IMR-90 (cell line): ENCODE measurements around the gene TMEM45A. TPM values are rescaled to one million over a fixed set of nuclear protein-coding genes. Genes with fewer than 3 reads are reported as not detected.

Experiments used
- ATAC-seq: fragments of 200-7000 bp; cut with Tn5 transposase; 2 replicates; pipeline ENCODE4 v1.9.1; 2020; ENCODE audit warnings: low read depth, mild to moderate bottlenecking, moderate library complexity
- BruUV-seq: library from RNA; stranded (reverse); fragments of 400-500 nt; replicated peaks from 2 replicates; lab custom pipeline; 2021; lab: Mats Ljungman, UMichigan
- CTCF ChIA-PET: fragments of 300-600 bp; formaldehyde crosslinking; extraction: SDS; loops from one replicate; lab custom pipeline; 2021; ENCODE audit warnings: antibody characterized with exemption; lab: Yijun Ruan, JAX
- POLR2A ChIA-PET: fragments of 300-600 bp; sonication (Branson Sonifier 250); formaldehyde crosslinking; loops from one replicate; lab custom pipeline; 2022; ENCODE audit warnings: antibody characterized with exemption; ENCODE audit not compliant: unreplicated experiment; lab: Charles Lee
- DNase-seq: peaks from one replicate; pipeline ENCODE4 v3.0.0; 2013
- H2AFZ ChIP-seq: replicated peaks from 2 replicates; pipeline ENCODE3; 2013; ENCODE audit warnings: low read length, mild to moderate bottlenecking; ENCODE audit not compliant: poor library complexity
- H2AK5ac ChIP-seq: 2 replicates; pipeline ENCODE4 v1.6.1; 2013; ENCODE audit warnings: low read depth, low read length, inconsistent platforms
- H2AK9ac ChIP-seq: replicated peaks from 2 replicates; pipeline ENCODE3; 2013; ENCODE audit warnings: mild to moderate bottlenecking, low read depth, low read length, moderate library complexity; ENCODE audit not compliant: poor library complexity
- H2BK120ac ChIP-seq: 2 replicates; pipeline ENCODE4 v1.6.1; 2013; ENCODE audit warnings: low read depth, low read length, inconsistent platforms
- H2BK15ac ChIP-seq: 3 replicates; pipeline ENCODE4 v1.6.1; 2013; ENCODE audit warnings: low read depth, low read length, inconsistent platforms
- H2BK20ac ChIP-seq: 2 replicates; pipeline ENCODE4 v1.6.1; 2013; ENCODE audit warnings: low read depth, mild to moderate bottlenecking, inconsistent platforms, low read length, moderate library complexity
- H2BK5ac ChIP-seq: 2 replicates; pipeline ENCODE4 v1.6.1; 2013; ENCODE audit warnings: mild to moderate bottlenecking, low read depth, low read length, inconsistent platforms; ENCODE audit not compliant: poor library complexity, severe bottlenecking
- H3K14ac ChIP-seq: replicated peaks from 2 replicates; pipeline ENCODE4 v1.6.1; 2013; ENCODE audit warnings: low read depth, low read length, inconsistent platforms
- H3K18ac ChIP-seq: 2 replicates; pipeline ENCODE4 v1.6.1; 2013; ENCODE audit warnings: low read depth, low read length, control low read depth
- H3K23ac ChIP-seq: 2 replicates; pipeline ENCODE4 v1.6.1; 2013; ENCODE audit warnings: low read depth, low read length, inconsistent platforms
- H3K27ac ChIP-seq: 2 replicates; pipeline ENCODE4 v1.5.1; 2013; ENCODE audit warnings: mild to moderate bottlenecking, control low read depth, low read length; ENCODE audit not compliant: insufficient read depth
- H3K27me3 ChIP-seq: 2 replicates; pipeline ENCODE4 v1.6.1; 2013; ENCODE audit warnings: low read length; ENCODE audit not compliant: control insufficient read depth, insufficient read depth
- H3K36me3 ChIP-seq: 2 replicates; pipeline ENCODE4 v1.6.1; 2013; ENCODE audit warnings: low read length, mixed read lengths; ENCODE audit not compliant: control insufficient read depth, insufficient read depth
- H3K4ac ChIP-seq: 2 replicates; pipeline ENCODE4 v1.6.1; 2013; ENCODE audit warnings: low read depth, low read length, inconsistent platforms
- H3K4me1 ChIP-seq: 2 replicates; pipeline ENCODE4 v1.6.1; 2013; ENCODE audit warnings: low read length, mixed read lengths; ENCODE audit not compliant: control insufficient read depth, insufficient read depth
- H3K4me2 ChIP-seq: 2 replicates; pipeline ENCODE4 v1.6.1; 2013; ENCODE audit warnings: low read depth, mild to moderate bottlenecking, control low read depth, low read length, moderate library complexity
- H3K4me3 ChIP-seq: 2 replicates; pipeline ENCODE4 v1.5.1; 2013; ENCODE audit warnings: low read depth, mild to moderate bottlenecking, control low read depth, low read length, moderate library complexity; ENCODE audit not compliant: insufficient read depth
- H3K56ac ChIP-seq: 2 replicates; pipeline ENCODE4 v1.6.1; 2013; ENCODE audit warnings: low read length, inconsistent platforms; ENCODE audit not compliant: insufficient read depth; ENCODE audit errors: extremely low read depth
- H3K79me1 ChIP-seq, 2 experiments: 2 replicates each; pipeline ENCODE4 v1.6.1; 2013; ENCODE audit warnings: low read length in 2 of 2, inconsistent platforms in 1 of 2, low read depth in 1 of 2
- H3K9ac ChIP-seq: 2 replicates; pipeline ENCODE4 v1.6.1; 2013; ENCODE audit warnings: low read depth, low read length, control low read depth
- H3K9me1 ChIP-seq: 2 replicates; pipeline ENCODE4 v1.6.1; 2013; ENCODE audit warnings: low read length, inconsistent platforms; ENCODE audit not compliant: insufficient read depth
- H3K9me3 ChIP-seq: 2 replicates; pipeline ENCODE4 v1.6.1; 2013; ENCODE audit warnings: low read length; ENCODE audit not compliant: control insufficient read depth, insufficient read depth
- H4K20me1 ChIP-seq: 2 replicates; pipeline ENCODE4 v1.6.1; 2013; ENCODE audit warnings: low read length, inconsistent platforms; ENCODE audit not compliant: insufficient read depth
- H4K5ac ChIP-seq: 2 replicates; pipeline ENCODE4 v1.6.1; 2013; ENCODE audit warnings: mild to moderate bottlenecking, low read depth, low read length, control low read depth
- H4K8ac ChIP-seq, 2 experiments: 2 replicates each; pipeline ENCODE4 v1.6.1; 2013; ENCODE audit warnings: low read depth in 2 of 2, low read length in 2 of 2, control low read depth in 1 of 2, inconsistent platforms in 1 of 2
- H4K91ac ChIP-seq: 2 replicates; pipeline ENCODE4 v1.6.1; 2013; ENCODE audit warnings: low read depth, low read length, inconsistent platforms; ENCODE audit not compliant: insufficient read depth
- BHLHE40 ChIP-seq: fragments of 150-350 bp; IDR thresholded peaks from 2 replicates; pipeline ENCODE4 v1.6.1; 2016; ENCODE audit warnings: mild to moderate bottlenecking, low read depth, low read length
- CEBPB ChIP-seq: IDR thresholded peaks from 2 replicates; pipeline ENCODE4 v1.6.1; 2012; ENCODE audit warnings: low read depth, low read length, improper control_type of control experiment
- CHD1 ChIP-seq: IDR thresholded peaks from 2 replicates; pipeline ENCODE4 v1.6.1; 2012; ENCODE audit warnings: low read depth, low read length, improper control_type of control experiment
- CTCF ChIP-seq: conservative IDR thresholded peaks from 2 replicates; pipeline ENCODE4 v1.5.1; 2012; ENCODE audit warnings: mild to moderate bottlenecking, low read depth, low read length, improper control_type of control experiment
- ELK1 ChIP-seq: fragments of 150-350 bp; IDR thresholded peaks from 2 replicates; pipeline ENCODE4 v1.6.1; 2016; ENCODE audit warnings: low read depth, mild to moderate bottlenecking, low read length, moderate library complexity, borderline replicate concordance
- FOS ChIP-seq: fragments of 150-350 bp; IDR thresholded peaks from 2 replicates; pipeline ENCODE4 v1.6.1; 2016; ENCODE audit warnings: low read depth, low read length
- MAFK ChIP-seq: IDR thresholded peaks from 2 replicates; pipeline ENCODE4 v1.6.1; 2012; ENCODE audit warnings: low read depth, low read length, improper control_type of control experiment
- MAZ ChIP-seq: IDR thresholded peaks from 2 replicates; pipeline ENCODE4 v1.6.1; 2012; ENCODE audit warnings: low read depth, mild to moderate bottlenecking, low read length, improper control_type of control experiment, moderate library complexity, borderline replicate concordance
- MXI1 ChIP-seq: IDR thresholded peaks from 2 replicates; pipeline ENCODE4 v1.6.1; 2012; ENCODE audit warnings: low read depth, mild to moderate bottlenecking, low read length, moderate library complexity, borderline replicate concordance
- NFE2L2 ChIP-seq: fragments of 150-350 bp; IDR thresholded peaks from 2 replicates; pipeline ENCODE4 v1.6.1; 2016; ENCODE audit warnings: low read depth, mild to moderate bottlenecking, low read length
- POLR2A ChIP-seq: IDR thresholded peaks from 2 replicates; pipeline ENCODE4 v1.6.1; 2012; ENCODE audit warnings: mild to moderate bottlenecking, low read depth, low read length
- RCOR1 ChIP-seq: IDR thresholded peaks from 2 replicates; pipeline ENCODE4 v1.6.1; 2012; ENCODE audit warnings: mild to moderate bottlenecking, low read length, improper control_type of control experiment; ENCODE audit not compliant: insufficient replicate concordance
- RFX5 ChIP-seq: IDR thresholded peaks from 2 replicates; pipeline ENCODE4 v1.8.0; 2012; ENCODE audit warnings: low read depth, mild to moderate bottlenecking, low read length, moderate library complexity
- SMC3 ChIP-seq: fragments of 150-350 bp; IDR thresholded peaks from 2 replicates; pipeline ENCODE4 v1.6.1; 2016; ENCODE audit warnings: low read depth, mild to moderate bottlenecking, antibody characterized with exemption, low read length, moderate library complexity
- USF2 ChIP-seq: fragments of 150-350 bp; IDR thresholded peaks from 2 replicates; pipeline ENCODE4 v1.6.1; 2017; ENCODE audit warnings: mild to moderate bottlenecking, antibody characterized with exemption, low read length, low read depth
- dilution Hi-C: fragments of 300-500 bp; cut with HindIII; formaldehyde crosslinking; loops from one replicate; pipeline ENCODE4 v1.14.3; 2018; ENCODE audit warnings: low sequenced_read_pairs; ENCODE audit not compliant: unreplicated experiment
- in situ Hi-C: fragments of 300-500 bp; cut with MboI; formaldehyde crosslinking; loops from 3 replicates; pipeline ENCODE4 v1.14.3; 2019; ENCODE audit warnings: low sequenced_read_pairs, inconsistent platforms, mixed read lengths
- intact Hi-C: fragments of 100-400 bp; cut with micrococcal nuclease; formaldehyde crosslinking; loops from 2 replicates; pipeline ENCODE4 v1.10.0; 2022
- polyA plus RNA-seq, 3 experiments: library from polyadenylated mRNA; depleted of rRNA; stranded (reverse); fragments of >200 nt; gene quantifications; 2 replicates each; pipeline ENCODE4 v1.2.3, GENCODE V29; 2012; ENCODE audit warnings: low replicate concordance in 1 of 3
- total RNA-seq: library from RNA; depleted of rRNA; stranded (reverse); fragments of >200 nt; gene quantifications from 2 replicates; pipeline ENCODE4 v1.2.3, GENCODE V29; 2012

TMEM45A gene
- total and polyA plus RNA-seq, 2 of the 4 experiments (the other 2 are of a cell fraction), result 13.6 to 21.7 TPM

- Histone ChIP-seq H3K4me1 (no peaks in the 10 kb centered on the region), H4K8ac (no peak overlapping the region), H4K5ac (no peak overlapping the region), H3K23ac (no peak overlapping the region), H2AK9ac (no peak overlapping the region), H4K20me1 (no peaks in the 10 kb centered on the region), H2BK120ac (no peak overlapping the region), H3K18ac (no peak overlapping the region), H3K9ac (no peak overlapping the region), H3K4me2 (no peak overlapping the region), H3K36me3 (no peaks in the 10 kb centered on the region), H3K4me3 (no peak overlapping the region), H3K14ac (no peak overlapping the region), H3K9me1 (no peaks in the 10 kb centered on the region), H3K79me1 (no peaks in the 10 kb centered on the region), H2AFZ (no peak overlapping the region), H2BK5ac (no peak overlapping the region), H4K91ac (no peak overlapping the region), H3K27ac (no peak overlapping the region), H2BK20ac (no peak overlapping the region), H3K4ac (no peak overlapping the region), H3K27me3 (peaks cover 2% of the 10 kb centered on the region; the same call in 1 of the 2 replicates), H3K56ac (no peak overlapping the region), H2AK5ac (no peak overlapping the region), H3K9me3 (no peaks in the 10 kb centered on the region), H2BK15ac (no peak overlapping the region)
- ChIA-PET CTCF (interaction anchor here (0.9 kb wide), 1 partner anchor 82 kb away, joined by 4 read pairs; no protein-coding TSS in a partner anchor), POLR2A (no interaction called here)
- TF ChIP-seq ELK1, result no peak
- TF ChIP-seq MAFK, result no peak
- no peak for TF ChIP-seq POLR2A
- no peak for TF ChIP-seq MAZ
- TF ChIP-seq FOS, result no peak
- TF ChIP-seq BHLHE40, result no peak
- no peak for TF ChIP-seq SMC3
- no peak for TF ChIP-seq USF2
- TF ChIP-seq RFX5, result no peak
- no peak for TF ChIP-seq MXI1
- no peak for TF ChIP-seq NFE2L2
- TF ChIP-seq CTCF, result no peak
- no peak for TF ChIP-seq RCOR1
- no peak for TF ChIP-seq CHD1
- TF ChIP-seq CEBPB, result no peak
- dilution Hi-C loops, result no loop called here
- ATAC-seq, result no peak
- DNase-seq, result no peak
- BruUV-seq, result no TSS peak
- intact Hi-C loops, result no loop called here
- in situ Hi-C loops, result no loop called here
These were observed 128.8 kb downstream of the TMEM45A start for GRCh38 chr3:100621251-100621650.
